Activated T-cell treated with anti-CD3 and anti-CD28 coated beads, Interleukin-2, amount 50 U/mL, for 4 hours (primary cell): ENCODE results near the gene SPATA46. TPM values are rescaled to one million over a fixed set of nuclear protein-coding genes. Genes with fewer than 3 reads are reported as not detected.

ENCODE experiments used
- ATAC-seq, 2 donors: fragments of 200-7000 bp; cut with Tn5 transposase; one replicate each; pipeline ENCODE4 v1.10.0; 2021
- DNase-seq: peaks from one replicate; pipeline ENCODE4 v3.0.0-alpha.2; 2020
- H3K27me3 Mint-ChIP-seq: one replicate; pipeline ENCODE4 v1.8.0; 2021; ENCODE audit warnings: low read depth, mixed read lengths
- H3K36me3 Mint-ChIP-seq: one replicate; pipeline ENCODE4 v1.8.0; 2022; ENCODE audit warnings: mixed read lengths; ENCODE audit not compliant: insufficient read depth
- H3K4me1 Mint-ChIP-seq: one replicate; pipeline ENCODE4 v1.8.0; 2021; ENCODE audit warnings: low read depth, mixed read lengths
- H3K4me3 Mint-ChIP-seq: one replicate; pipeline ENCODE4 v1.8.0; 2021; ENCODE audit warnings: mild to moderate bottlenecking, moderate library complexity, mixed read lengths
- H3K9me3 Mint-ChIP-seq: one replicate; pipeline ENCODE4 v1.8.0; 2021; ENCODE audit warnings: mixed read lengths
- total RNA-seq, 3 donors: library from RNA; stranded (reverse); gene quantifications; one replicate each; pipeline ENCODE4 v1.2.1, GENCODE V29; 2021

Gene SPATA46
- total RNA-seq, 3 donors from 2014 or later: not detected

DNA sequence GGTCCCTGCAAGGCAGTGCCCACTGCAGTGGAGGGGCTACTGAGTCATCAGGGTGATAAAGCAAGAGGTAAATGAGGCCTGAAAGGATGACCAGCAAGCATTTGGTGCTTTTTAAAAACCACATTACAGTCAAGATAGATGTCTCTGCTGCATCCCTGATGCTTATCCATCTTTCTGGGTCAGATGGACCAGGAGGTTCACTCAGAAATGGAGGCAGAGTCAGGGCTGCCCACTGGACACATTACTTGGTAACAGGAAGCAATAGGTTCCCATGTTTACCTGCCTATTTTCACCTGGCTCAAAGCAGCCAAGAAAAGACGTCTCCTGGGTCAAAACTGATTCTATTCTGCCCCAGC lies 3.6 kb downstream of the SPATA46 start:
- no peaks in the 10 kb centered on the region for H3K27me3 Mint-ChIP-seq

DNA sequence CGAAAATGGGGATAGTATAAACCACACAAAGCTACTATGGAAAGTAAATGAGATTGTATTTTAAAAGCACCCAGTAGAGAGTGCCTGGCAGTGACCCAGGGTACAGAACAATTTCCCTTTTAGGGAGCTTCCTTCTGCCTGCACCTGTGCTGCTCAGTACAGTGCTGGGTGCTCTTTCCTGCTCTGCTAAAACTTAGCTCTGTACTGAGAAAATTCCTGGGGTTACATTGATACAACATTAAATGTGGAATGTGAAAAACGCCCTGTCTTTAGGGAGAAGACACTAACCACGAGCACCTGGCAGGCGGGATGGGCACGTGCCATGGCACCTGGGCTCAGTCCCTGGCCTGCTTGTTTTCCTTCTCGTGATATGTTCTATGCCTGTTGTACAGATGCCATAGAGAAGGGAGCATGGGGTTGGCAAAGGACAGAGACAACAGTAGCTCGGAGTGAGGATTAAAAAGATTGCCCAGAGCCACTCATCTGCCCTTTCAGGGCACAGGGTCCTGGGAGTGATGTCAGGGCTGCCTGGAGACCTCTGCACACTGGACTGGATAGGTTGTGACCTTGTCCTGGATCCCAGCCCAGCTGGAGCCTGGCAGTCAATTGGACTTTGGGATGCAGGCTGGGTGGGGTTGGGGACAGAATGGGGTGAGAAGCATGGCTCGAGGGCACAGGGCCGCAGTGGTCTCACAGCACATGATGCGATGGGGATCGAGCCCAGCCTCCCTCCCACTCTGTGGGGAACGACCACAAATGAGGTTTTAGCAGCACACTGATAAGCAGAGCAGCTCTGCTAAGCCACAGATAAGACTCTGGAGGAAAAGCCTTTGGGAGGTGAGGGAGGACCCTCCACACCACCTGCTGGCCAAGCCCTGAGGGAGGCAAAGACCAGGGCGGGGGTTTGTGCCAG lies 4.2 kb downstream of the SPATA46 start:
- DNase-seq (no peak), ATAC-seq (no peak)
- no peaks in the 10 kb centered on the region for H3K36me3 Mint-ChIP-seq
- H3K9me3 Mint-ChIP-seq: no peaks in the 10 kb centered on the region
- H3K27me3 Mint-ChIP-seq: no peaks in the 10 kb centered on the region
- H3K4me3 Mint-ChIP-seq: no peak overlapping the region
- H3K4me1 Mint-ChIP-seq: no peaks in the 10 kb centered on the region

More for the DNA sequence above, 3.6 kb downstream of the SPATA46 start:
- ATAC-seq: no peak
- H3K36me3 Mint-ChIP-seq: no peaks in the 10 kb centered on the region
- no peak for DNase-seq
- no peak overlapping the region for H3K4me3 Mint-ChIP-seq
- H3K4me1 Mint-ChIP-seq: no peaks in the 10 kb centered on the region
- H3K9me3 Mint-ChIP-seq: no peaks in the 10 kb centered on the region

DNA sequence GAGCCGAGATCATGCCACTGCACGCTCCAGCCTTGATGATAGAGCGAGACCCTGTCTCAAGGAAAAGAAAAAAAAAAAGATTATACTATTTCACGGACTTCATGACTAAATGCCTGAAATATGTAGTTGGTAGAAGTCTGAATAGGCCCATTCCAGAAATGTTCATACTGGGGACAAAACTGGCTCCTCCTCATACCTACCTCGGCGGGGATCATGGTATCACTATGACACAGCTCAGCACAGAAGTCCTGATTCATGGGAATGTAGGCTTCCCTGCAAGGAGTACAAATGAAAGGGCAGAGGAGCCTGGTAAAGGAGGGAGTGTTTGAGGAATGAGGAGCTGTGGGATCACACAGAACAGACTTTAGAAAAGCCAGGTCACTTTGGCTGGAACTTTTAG lies 5.0 kb downstream of the SPATA46 start:
- H3K27me3 Mint-ChIP-seq: peaks cover 2% of the 10 kb centered on the region
- DNase-seq: no peak
- no peaks in the 10 kb centered on the region for H3K9me3 Mint-ChIP-seq
- ATAC-seq: no peak
- H3K4me3 Mint-ChIP-seq: no peak overlapping the region
- H3K4me1 Mint-ChIP-seq: no peaks in the 10 kb centered on the region
- H3K36me3 Mint-ChIP-seq: no peaks in the 10 kb centered on the region

DNA sequence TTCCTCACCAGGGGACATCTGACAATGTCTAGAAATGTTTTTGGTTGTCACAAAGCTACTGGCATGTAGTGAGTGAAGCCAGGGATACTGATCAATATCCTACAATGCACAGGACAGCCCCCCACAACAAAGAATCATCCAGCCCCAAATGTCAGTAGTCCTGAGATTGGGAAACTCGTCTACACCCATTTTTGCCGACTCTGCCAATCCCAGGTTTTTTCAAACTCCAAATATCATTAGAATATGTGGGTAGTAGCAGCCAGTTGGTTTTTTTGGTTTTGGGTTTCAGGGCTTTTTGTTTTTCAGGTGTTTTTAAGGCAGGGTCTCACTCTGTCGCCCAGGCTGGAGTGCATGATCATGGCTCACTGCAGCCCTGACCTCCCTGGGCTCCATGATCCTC lies 5.9 kb downstream of the SPATA46 start:
- Mint-ChIP-seq H3K27me3 (peaks cover 4% of the 10 kb centered on the region), H3K9me3 (no peaks in the 10 kb centered on the region), H3K4me3 (no peak overlapping the region), H3K36me3 (no peaks in the 10 kb centered on the region), H3K4me1 (no peaks in the 10 kb centered on the region)
- DNase-seq: no peak
- no peak for ATAC-seq

DNA sequence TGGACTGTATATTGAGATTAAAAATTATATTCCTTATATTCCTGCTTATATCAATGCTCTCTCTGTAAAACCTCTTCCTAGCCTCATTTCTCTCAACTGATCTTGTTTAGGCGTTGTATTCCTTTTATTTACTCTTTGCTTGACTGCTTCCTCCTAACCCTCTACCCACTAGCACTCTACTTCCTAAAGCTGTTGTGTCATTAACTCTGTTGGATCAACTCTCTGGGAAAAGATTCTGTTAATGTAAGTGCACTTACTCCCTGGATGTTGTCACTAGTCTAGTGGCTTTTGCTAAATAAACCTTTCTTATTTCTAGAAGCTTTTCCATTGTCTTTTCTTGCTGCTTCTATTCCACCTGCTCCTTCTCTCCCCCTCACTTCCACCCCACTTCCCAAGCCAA lies 6.5 kb downstream of the SPATA46 start:
- ATAC-seq: no peak
- H3K9me3 Mint-ChIP-seq: no peaks in the 10 kb centered on the region

DNA sequence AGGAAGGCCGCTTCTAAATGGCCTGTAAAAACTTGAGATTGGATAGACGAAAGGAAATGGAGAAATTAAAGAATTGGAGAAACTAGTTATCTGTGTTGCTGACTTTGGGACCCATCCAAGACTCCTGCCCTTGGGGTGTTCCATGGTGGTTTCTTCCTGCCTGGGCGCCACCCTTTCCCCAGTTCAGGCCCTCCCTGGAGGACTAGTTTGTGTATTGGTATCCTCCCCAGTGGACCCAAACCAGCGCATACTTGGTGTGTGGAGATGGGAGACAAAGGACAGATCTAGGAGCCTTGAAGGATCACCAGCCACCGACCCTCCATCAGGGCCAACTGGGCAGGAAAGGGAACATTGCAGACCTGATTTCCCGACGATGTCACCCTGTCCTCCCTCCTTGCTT lies 7.1 kb downstream of the SPATA46 start:
- Mint-ChIP-seq H3K4me3 (no peak overlapping the region), H3K36me3 (no peaks in the 10 kb centered on the region), H3K27me3 (peaks cover 9% of the 10 kb centered on the region), H3K4me1 (no peaks in the 10 kb centered on the region), H3K9me3 (no peaks in the 10 kb centered on the region)
- no peak for ATAC-seq
- DNase-seq: no peak

More for the DNA sequence above, 6.5 kb downstream of the SPATA46 start:
- Mint-ChIP-seq H3K4me3 (no peak overlapping the region), H3K36me3 (no peaks in the 10 kb centered on the region), H3K4me1 (no peaks in the 10 kb centered on the region), H3K27me3 (peaks cover 9% of the 10 kb centered on the region)
- DNase-seq: no peak

DNA sequence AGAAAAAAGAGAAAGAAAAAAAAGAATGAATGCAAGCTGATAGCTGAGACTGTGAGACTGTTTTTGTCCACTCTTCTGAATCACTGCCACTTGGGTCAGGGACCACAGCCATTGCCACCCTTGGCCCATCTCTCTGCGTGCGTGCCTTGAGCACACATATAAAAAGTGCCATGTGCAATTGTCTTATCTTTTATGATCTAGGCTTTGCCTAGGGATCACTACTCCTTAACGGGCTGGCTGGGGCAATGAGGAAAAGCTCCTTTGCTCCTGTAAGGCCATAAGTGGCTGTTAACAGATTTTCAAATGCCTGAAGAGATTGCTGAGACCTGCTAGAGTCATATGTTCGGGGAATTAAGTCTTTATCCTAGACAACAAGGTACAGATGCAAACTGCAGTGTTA lies 8.2 kb downstream of the SPATA46 start:
- no peaks in the 10 kb centered on the region for H3K9me3 Mint-ChIP-seq
- no peaks in the 10 kb centered on the region for H3K36me3 Mint-ChIP-seq
- ATAC-seq (no peak), DNase-seq (no peak)
- H3K27me3 Mint-ChIP-seq: peaks cover 9% of the 10 kb centered on the region
- no peak overlapping the region for H3K4me3 Mint-ChIP-seq
- no peaks in the 10 kb centered on the region for H3K4me1 Mint-ChIP-seq

DNA sequence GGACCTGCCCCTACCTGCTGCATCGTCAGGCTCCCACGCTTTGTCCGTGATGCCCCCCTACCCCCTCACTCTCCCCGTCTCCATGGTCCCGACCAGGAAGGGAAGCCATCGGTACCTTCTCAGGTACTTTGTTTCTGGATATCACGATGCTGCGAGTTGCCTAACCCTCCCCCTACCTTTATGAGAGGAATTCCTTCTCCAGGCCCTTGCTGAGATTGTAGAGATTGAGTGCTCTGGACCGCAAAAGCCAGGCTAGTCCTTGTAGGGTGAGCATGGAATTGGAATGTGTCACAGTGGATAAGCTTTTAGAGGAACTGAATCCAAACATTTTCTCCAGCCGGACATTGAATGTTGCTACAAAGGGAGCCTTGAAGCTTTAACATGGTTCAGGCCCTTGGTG lies 8.9 kb downstream of the SPATA46 start:
- H3K4me3 Mint-ChIP-seq: no peak overlapping the region

DNA sequence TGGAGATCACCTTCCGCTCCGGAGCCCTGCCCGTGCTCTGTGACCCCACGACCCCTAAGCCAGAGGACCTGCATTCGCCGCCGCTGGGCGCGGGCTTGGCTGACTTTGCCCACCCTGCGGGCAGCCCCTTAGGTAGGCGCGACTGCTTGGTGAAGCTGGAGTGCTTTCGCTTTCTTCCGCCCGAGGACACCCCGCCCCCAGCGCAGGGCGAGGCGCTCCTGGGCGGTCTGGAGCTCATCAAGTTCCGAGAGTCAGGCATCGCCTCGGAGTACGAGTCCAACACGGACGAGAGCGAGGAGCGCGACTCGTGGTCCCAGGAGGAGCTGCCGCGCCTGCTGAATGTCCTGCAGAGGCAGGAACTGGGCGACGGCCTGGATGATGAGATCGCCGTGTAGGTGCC lies 9.6 kb downstream of the SPATA46 start:
- no peaks in the 10 kb centered on the region for H3K36me3 Mint-ChIP-seq
- ATAC-seq: no peak

More for the DNA sequence above, 8.9 kb downstream of the SPATA46 start:
- H3K4me1 Mint-ChIP-seq: no peaks in the 10 kb centered on the region
- ATAC-seq: no peak
- no peak for DNase-seq
- H3K36me3 Mint-ChIP-seq: no peaks in the 10 kb centered on the region
- H3K27me3 Mint-ChIP-seq: peaks cover 9% of the 10 kb centered on the region
- no peaks in the 10 kb centered on the region for H3K9me3 Mint-ChIP-seq

DNA sequence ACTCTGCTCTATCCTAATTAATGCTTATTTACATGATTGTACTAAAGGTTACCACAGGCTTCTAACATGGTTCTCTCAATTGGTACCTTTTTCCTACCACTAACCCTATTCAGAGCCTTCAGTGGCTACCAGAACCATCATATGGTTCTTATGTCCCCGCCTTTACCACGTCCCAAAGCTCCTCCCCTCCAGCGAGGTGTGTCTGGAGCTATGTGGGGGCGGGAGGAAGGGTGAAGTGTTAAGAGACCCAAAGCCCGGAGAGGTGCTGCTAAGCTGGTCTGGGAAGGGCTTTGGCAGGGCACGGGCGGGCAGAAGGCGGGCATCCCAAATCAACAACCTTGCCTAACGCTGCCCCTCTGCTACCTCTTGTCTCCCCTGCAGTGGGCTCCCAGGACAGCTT lies 10.0 kb downstream of the SPATA46 start:
- Mint-ChIP-seq H3K4me1 (no peaks in the 10 kb centered on the region), H3K4me3 (no peak overlapping the region), H3K27me3 (peaks cover 9% of the 10 kb centered on the region), H3K9me3 (no peaks in the 10 kb centered on the region), H3K36me3 (no peaks in the 10 kb centered on the region)
- DNase-seq (no peak), ATAC-seq (no peak)

More for the DNA sequence above, 9.6 kb downstream of the SPATA46 start:
- Mint-ChIP-seq H3K9me3 (no peaks in the 10 kb centered on the region), H3K27me3 (peaks cover 9% of the 10 kb centered on the region), H3K4me1 (no peaks in the 10 kb centered on the region), H3K4me3 (no peak overlapping the region)
- no peak for DNase-seq

DNA sequence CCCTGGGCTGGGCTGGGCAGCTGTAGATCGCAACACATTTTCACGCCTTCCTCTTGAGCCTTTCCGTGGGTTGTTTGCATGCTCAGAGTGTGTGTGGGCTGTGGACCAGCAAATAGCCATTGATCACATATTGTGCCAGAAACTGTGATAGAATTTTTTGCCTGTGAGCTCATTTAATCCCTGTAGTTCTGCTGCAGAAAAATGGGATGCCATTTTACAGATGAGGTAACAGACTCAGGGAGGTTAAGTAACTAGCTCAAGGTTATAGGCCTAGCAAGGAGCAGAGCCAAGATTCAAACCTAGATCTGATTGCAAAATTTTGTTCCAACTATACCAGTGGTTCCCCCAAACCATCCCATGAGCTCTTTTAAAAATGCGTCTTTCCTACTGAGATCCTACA lies 10.5 kb downstream of the SPATA46 start:
- DNase-seq (no peak), ATAC-seq (no peak)
- Mint-ChIP-seq H3K9me3 (no peaks in the 10 kb centered on the region), H3K4me1 (no peaks in the 10 kb centered on the region), H3K27me3 (peaks cover 9% of the 10 kb centered on the region), H3K36me3 (no peaks in the 10 kb centered on the region), H3K4me3 (no peak overlapping the region)

DNA sequence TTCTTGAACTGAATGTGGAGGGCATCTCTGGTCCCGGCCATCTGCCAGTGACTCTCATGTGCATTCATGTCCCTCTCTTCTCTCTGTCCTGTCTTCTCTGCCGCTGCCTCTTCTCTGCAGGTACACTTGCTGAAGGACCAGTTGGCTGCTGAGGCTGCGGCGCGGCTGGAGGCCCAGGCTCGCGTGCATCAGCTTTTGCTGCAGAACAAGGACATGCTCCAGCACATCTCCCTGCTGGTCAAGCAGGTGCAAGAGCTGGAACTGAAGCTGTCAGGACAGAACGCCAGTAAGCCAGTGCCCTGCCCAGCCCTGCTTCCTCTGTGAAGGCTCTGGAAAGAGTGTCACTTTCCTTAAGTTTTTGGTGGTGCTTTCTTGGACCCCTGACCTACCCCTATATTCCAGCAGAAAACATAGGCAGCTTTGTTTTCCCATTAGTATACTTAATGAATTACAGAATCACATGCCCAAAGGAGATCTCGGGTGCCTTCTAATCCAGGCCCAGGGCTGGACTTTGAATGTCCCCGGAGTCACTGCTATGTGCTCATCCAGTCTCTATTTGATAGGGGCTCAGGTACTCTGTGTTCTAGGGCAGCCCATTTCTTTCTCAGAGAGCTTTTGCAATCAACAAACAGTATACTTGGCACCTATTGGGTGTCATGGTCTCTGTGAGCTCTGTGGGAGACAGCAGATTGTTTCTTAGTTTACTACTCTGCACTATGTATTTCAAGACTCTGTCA lies 11.2 kb downstream of the SPATA46 start:
- Mint-ChIP-seq H3K27me3 (peaks cover 9% of the 10 kb centered on the region), H3K4me3 (no peak overlapping the region), H3K4me1 (no peaks in the 10 kb centered on the region), H3K9me3 (no peaks in the 10 kb centered on the region), H3K36me3 (no peaks in the 10 kb centered on the region)
- no peak for ATAC-seq
- DNase-seq: no peak

DNA sequence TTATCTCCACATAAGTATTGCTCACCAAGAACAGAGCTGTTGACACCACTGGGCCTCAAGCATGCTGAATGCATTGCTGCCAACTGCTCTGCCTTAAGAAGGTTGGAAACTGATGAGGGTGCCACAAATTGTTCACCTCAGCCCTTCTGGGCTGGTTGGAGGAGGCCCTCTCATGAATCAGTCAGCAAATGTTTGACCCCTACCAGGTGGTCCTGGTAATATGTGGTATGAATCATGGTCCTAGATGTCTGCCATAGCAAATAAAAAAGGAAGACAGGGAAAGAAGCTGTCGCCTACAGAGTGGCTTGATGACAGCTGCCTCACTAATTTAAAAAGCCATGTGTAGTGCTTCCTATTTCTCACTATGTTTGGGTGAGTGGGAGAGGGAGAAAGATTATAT lies 12.2 kb downstream of the SPATA46 start:
- no peaks in the 10 kb centered on the region for H3K9me3 Mint-ChIP-seq

DNA sequence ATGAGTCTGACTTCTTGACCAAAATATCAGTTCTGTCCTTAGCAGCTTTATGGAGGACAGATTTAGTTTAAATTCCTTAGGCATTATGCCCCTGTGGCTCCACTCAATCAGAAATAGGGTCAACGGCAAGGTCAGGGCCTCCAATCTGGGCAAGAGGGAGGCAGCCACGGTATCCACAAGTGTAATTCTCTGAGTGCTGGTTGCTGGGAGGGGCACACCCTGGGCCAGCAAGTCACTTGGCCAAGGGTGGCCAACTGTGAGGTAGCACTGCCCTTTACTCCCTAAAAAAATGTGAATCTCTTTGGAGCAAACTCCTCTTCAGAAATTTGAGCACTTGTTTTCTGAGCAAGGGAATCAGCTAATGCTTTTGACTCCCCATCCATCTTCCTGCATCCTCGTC lies 12.8 kb downstream of the SPATA46 start:
- Mint-ChIP-seq H3K4me1 (no peaks in the 10 kb centered on the region), H3K27me3 (peaks cover 9% of the 10 kb centered on the region), H3K36me3 (no peaks in the 10 kb centered on the region), H3K9me3 (no peaks in the 10 kb centered on the region), H3K4me3 (no peak overlapping the region)
- no peak for ATAC-seq
- DNase-seq: no peak

More for the DNA sequence above, 12.2 kb downstream of the SPATA46 start:
- DNase-seq: no peak
- ATAC-seq: no peak
- H3K4me1 Mint-ChIP-seq: no peaks in the 10 kb centered on the region
- H3K36me3 Mint-ChIP-seq: no peaks in the 10 kb centered on the region
- peaks cover 9% of the 10 kb centered on the region for H3K27me3 Mint-ChIP-seq
- H3K4me3 Mint-ChIP-seq: no peak overlapping the region

DNA sequence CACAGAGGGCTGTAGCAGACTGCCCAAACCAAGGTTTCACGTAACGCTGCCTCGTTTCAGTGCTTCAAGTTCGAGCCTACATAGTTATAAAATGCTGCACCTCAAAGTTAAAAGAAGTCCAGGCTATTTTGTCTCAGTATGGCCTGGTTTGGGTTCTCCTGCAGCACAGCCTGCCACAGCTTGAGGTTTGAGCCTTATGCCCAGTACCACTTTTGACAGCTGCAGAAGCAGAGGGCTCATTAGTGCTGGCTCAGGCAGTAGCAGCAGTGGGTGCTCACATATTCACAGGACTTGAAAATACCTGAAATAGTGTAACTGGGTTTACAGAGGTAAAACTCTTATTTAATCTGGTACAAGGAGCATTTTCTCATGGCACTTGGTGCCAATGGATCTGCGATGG lies 15.3 kb downstream of the SPATA46 start:
- Mint-ChIP-seq H3K9me3 (no peaks in the 10 kb centered on the region), H3K4me1 (no peaks in the 10 kb centered on the region), H3K27me3 (peaks cover 15% of the 10 kb centered on the region), H3K36me3 (no peaks in the 10 kb centered on the region), H3K4me3 (no peak overlapping the region)
- ATAC-seq (no peak), DNase-seq (no peak)
